ENCODE measurements around the gene CENPN.

CENPN gene

GRCh38 chr16:80997139-80997798 is 9.7 kb upstream of the CENPN start:
- TF ChIP-seq LEF1 (IDR thresholded peaks at IDR 0.05; ENCODE audit: borderline replicate concordance) (no peak), L3MBTL2 (conservative IDR thresholded peaks at IDR 0.05) (no peak), FOXA1 (IDR thresholded peaks at IDR 0.05) (no peak), BHLHE40 (IDR thresholded peaks at IDR 0.05; ENCODE audit: borderline replicate concordance) (no peak), ELF4 (IDR thresholded peaks at IDR 0.05) (no peak), CTBP1 (IDR thresholded peaks at IDR 0.05; ENCODE audit: borderline replicate concordance) (no peak), FOXK2 (IDR thresholded peaks at IDR 0.05) (no peak), SP1 (IDR thresholded peaks at IDR 0.05) (no peak), SUZ12 (IDR thresholded peaks at IDR 0.05) (no peak), TARDBP (IDR thresholded peaks at IDR 0.05) (no peak), HDGF (IDR thresholded peaks at IDR 0.05; ENCODE audit: borderline replicate concordance) (no peak), ZNF384 (IDR thresholded peaks at IDR 0.05) (no peak), NFRKB (IDR thresholded peaks at IDR 0.05) (no peak), ARNT (IDR thresholded peaks at IDR 0.05) (no peak), FOXM1 (IDR thresholded peaks at IDR 0.05; ENCODE audit: borderline replicate concordance) (no peak)
- TF ChIP-seq, protein P1, sequence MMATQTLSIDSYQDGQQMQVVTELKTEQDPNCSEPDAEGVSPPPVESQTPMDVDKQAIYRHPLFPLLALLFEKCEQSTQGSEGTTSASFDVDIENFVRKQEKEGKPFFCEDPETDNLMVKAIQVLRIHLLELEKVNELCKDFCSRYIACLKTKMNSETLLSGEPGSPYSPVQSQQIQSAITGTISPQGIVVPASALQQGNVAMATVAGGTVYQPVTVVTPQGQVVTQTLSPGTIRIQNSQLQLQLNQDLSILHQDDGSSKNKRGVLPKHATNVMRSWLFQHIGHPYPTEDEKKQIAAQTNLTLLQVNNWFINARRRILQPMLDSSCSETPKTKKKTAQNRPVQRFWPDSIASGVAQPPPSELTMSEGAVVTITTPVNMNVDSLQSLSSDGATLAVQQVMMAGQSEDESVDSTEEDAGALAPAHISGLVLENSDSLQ (IDR thresholded peaks at IDR 0.05): no peak
- POLR2A ChIA-PET: interaction anchor here (2.5 kb wide), 1 partner anchor 10 kb away, joined by 10 read pairs; the partner anchor contains the start of genes CENPN and CMC2
- no peak for DNase-seq (ENCODE audit: extremely low spot score)
- CTCF ChIA-PET: interaction anchor here (0.7 kb wide), 1 partner anchor 10 kb away, joined by 3 read pairs; the partner anchor contains the start of gene CENPN

- no peak for DNase-seq (ENCODE audit: extremely low spot score)
- ChIA-PET CTCF (interaction anchor here (0.6 to 0.7 kb wide), 2 partner anchors 9 to 79 kb away, joined by 3 read pairs; partner anchors contain the start of genes C16orf46 and CENPN), POLR2A (interaction anchor here (2.5 kb wide), 1 partner anchor 9 kb away, joined by 10 read pairs; the partner anchor contains the start of genes CENPN and CMC2)
- 0 out of 2 replicates have a peak, but pooled peaks have one; percentile 37 for TF ChIP-seq ZNF384 (IDR thresholded peaks at IDR 0.05)
- no peak for TF ChIP-seq FOXM1 (IDR thresholded peaks at IDR 0.05; ENCODE audit: borderline replicate concordance)
Measured at GRCh38 chr16:80997964-80998620, 8.9 kb upstream of the CENPN start.

GRCh38 chr16:81000873-81001272 is 6.1 kb upstream of the CENPN start:
- no peak for DNase-seq (ENCODE audit: extremely low spot score)
- CTCF ChIA-PET: no interaction called here
- POLR2A ChIA-PET: no interaction called here
- TF ChIP-seq ARNT (IDR thresholded peaks at IDR 0.05) (no peak), SUZ12 (IDR thresholded peaks at IDR 0.05) (no peak), HDGF (IDR thresholded peaks at IDR 0.05; ENCODE audit: borderline replicate concordance) (no peak), SP1 (IDR thresholded peaks at IDR 0.05) (no peak), CTBP1 (IDR thresholded peaks at IDR 0.05; ENCODE audit: borderline replicate concordance) (no peak), LEF1 (IDR thresholded peaks at IDR 0.05; ENCODE audit: borderline replicate concordance) (no peak), BHLHE40 (IDR thresholded peaks at IDR 0.05; ENCODE audit: borderline replicate concordance) (no peak), NFRKB (IDR thresholded peaks at IDR 0.05) (no peak)
- TF ChIP-seq, protein P1 (IDR thresholded peaks at IDR 0.05): no peak

DNA sequence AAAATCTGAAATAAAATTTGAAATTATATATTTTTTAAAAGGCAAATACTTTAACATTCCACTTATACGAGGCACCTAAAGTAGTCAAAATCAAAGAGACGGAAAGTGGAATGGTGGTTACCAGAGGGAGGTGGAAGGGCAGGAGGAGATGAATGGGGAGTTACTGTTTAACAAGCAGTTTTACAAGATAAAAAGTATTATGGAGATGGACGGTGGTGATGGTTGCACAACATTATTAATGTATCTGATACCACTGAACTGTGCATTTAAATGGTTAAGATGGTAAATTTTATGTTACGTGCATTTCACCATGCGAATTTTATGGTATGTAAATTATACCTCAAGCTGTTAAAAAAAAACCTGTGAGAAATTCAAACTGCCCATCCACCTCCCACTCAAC is 5.7 kb upstream of the CENPN start:
- ChIA-PET POLR2A (interaction anchor here (0.6 kb wide), 1 partner anchor 1438 kb away, joined by 3 read pairs; no protein-coding TSS in a partner anchor), CTCF (no interaction called here)
- TF ChIP-seq, protein P1 (IDR thresholded peaks at IDR 0.05): peak; percentile 60
- TF ChIP-seq FOXM1 (IDR thresholded peaks at IDR 0.05; ENCODE audit: borderline replicate concordance): no peak
- no peak for DNase-seq (ENCODE audit: extremely low spot score)

GRCh38 chr16:81003064-81003463 is 4.0 kb upstream of the CENPN start:
- CTCF ChIA-PET: interaction anchor here (0.6 to 1.0 kb wide), 2 partner anchors 12 to 870 kb away, joined by 3 to 9 read pairs; no protein-coding TSS in a partner anchor
- DNase-seq (ENCODE audit: extremely low spot score): no peak
- TF ChIP-seq FOXA1 (IDR thresholded peaks at IDR 0.05) (no peak), SP1 (IDR thresholded peaks at IDR 0.05) (no peak), ELF4 (IDR thresholded peaks at IDR 0.05) (no peak)
- POLR2A ChIA-PET: no interaction called here

DNA sequence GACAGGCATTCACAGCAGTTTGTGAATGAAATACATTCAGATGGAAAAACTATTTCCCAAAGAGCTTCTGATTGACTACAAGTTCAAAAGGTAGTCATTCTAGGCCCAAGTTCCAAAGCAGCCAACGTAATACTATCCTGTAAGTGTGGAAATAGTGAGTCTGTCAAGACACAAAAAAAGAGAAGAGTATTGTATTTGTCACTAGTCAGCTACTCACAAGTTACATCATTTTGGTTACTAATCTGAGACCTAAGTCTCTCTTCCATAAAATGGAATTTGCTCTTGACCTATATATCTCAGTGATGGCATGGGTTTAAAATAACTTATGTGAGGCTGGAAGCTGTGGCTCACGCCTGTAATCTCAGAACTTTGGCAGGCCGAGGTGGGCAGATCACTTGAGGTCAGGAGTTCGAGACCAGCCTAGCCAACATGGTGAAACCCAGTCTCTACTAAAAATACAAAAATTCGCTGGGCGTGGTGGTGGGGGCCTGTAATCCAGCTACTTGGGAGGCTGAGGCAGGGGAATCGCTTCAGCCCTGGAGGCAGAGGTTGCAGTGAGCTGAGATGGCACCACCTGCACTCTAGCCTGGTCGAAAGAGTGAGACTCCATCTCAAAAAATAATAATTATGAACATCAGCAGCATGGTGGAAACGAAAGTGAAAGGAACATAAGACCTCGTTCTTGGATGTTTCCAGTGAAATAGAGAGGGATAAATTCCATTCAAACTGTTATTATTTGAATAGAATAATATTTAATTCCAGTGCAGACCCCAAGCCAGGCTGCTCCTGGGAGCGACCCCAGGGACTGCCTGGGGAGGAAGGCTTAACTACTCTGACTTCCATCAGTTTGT is 3.2 kb upstream of the CENPN start:
- ChIA-PET POLR2A (interaction anchor here (1.5 kb wide), 1 partner anchor 32 kb away, joined by 4 read pairs; the partner anchor contains the start of gene ATMIN), CTCF (interaction anchor here (0.6 to 1.6 kb wide), 7 partner anchors 11 to 869 kb away, joined by 4 to 9 read pairs (median 4); no protein-coding TSS in a partner anchor)
- no peak for TF ChIP-seq ELF4 (IDR thresholded peaks at IDR 0.05)
- TF ChIP-seq ARNT (IDR thresholded peaks at IDR 0.05): no peak
- no peak for TF ChIP-seq SP1 (IDR thresholded peaks at IDR 0.05)
- no peak for TF ChIP-seq ZNF384 (IDR thresholded peaks at IDR 0.05)
- TF ChIP-seq FOXM1 (IDR thresholded peaks at IDR 0.05; ENCODE audit: borderline replicate concordance): no peak
- no peak for DNase-seq (ENCODE audit: extremely low spot score)
